IPS DF 4.7 (cell line): Measurements from ENCODE around the gene STK32B.

Source experiments
- DNase-seq: peaks from one replicate; pipeline ENCODE4 v3.0.0-alpha.2; 2013; ENCODE audit warnings: low spot score; ENCODE audit errors: extremely low read depth

STK32B gene

GRCh38 chr4:5067908-5068307, 16.6 kb downstream of the STK32B start:
- no peak for DNase-seq

- DNase-seq = no peak
Observed at GRCh38 chr4:5069901-5070300, 18.6 kb downstream of the STK32B start.

GRCh38 chr4:5072948-5073347, 21.7 kb downstream of the STK32B start:
- DNase-seq = no peak

GRCh38 chr4:5078009-5078408, 26.7 kb downstream of the STK32B start:
- DNase-seq = no peak

- DNase-seq = no peak
Observed at GRCh38 chr4:5079581-5079980, 28.3 kb downstream of the STK32B start.

GRCh38 chr4:5081441-5081999, 30.2 kb downstream of the STK32B start:
- no peak for DNase-seq

GRCh38 chr4:5082376-5082775, 31.1 kb downstream of the STK32B start:
- no peak for DNase-seq

- no peak for DNase-seq
Observed at GRCh38 chr4:5084911-5085475, 33.7 kb downstream of the STK32B start.

- no peak for DNase-seq
Observed at GRCh38 chr4:5086535-5086934, 35.3 kb downstream of the STK32B start.

- no peak for DNase-seq
Observed at GRCh38 chr4:5096261-5096660, 45.0 kb downstream of the STK32B start.

GRCh38 chr4:5098176-5098575, 46.9 kb downstream of the STK32B start:
- DNase-seq = no peak

GRCh38 chr4:5100336-5100735, 49.1 kb downstream of the STK32B start:
- no peak for DNase-seq

- no peak for DNase-seq
Observed at GRCh38 chr4:5100986-5101385, 49.7 kb downstream of the STK32B start.

- DNase-seq = no peak
Observed at GRCh38 chr4:5101571-5101970, 50.3 kb downstream of the STK32B start.

- no peak for DNase-seq
Observed at GRCh38 chr4:5110901-5111300, 59.6 kb downstream of the STK32B start.

GRCh38 chr4:5112333-5113095, 61.2 kb downstream of the STK32B start:
- no peak for DNase-seq

- no peak for DNase-seq
Observed at GRCh38 chr4:5114950-5115349, 63.7 kb downstream of the STK32B start.

- DNase-seq = no peak
Observed at GRCh38 chr4:5118091-5118786, 67.0 kb downstream of the STK32B start.

GRCh38 chr4:5118994-5119835, 67.9 kb downstream of the STK32B start:
- no peak for DNase-seq

GRCh38 chr4:5120067-5120466, 68.8 kb downstream of the STK32B start:
- DNase-seq = no peak

GRCh38 chr4:5120468-5120867, 69.2 kb downstream of the STK32B start:
- DNase-seq = no peak
